HG03060 (cell line): ENCODE results near the gene MAGEB4.
"Not testable (repeated sequence)": the region's sequence is repeated elsewhere in the genome, so short reads cannot be mapped to it uniquely, and the experiment has no call there.

Experiments used
- ATAC-seq: cut with Tn5 transposase; IDR thresholded peaks from one replicate; pipeline ENCODE4 v1.9.1; 2021; ENCODE audit warnings: low read depth, moderate number of reproducible peaks; ENCODE audit not compliant: unreplicated experiment

Gene MAGEB4, protein sequence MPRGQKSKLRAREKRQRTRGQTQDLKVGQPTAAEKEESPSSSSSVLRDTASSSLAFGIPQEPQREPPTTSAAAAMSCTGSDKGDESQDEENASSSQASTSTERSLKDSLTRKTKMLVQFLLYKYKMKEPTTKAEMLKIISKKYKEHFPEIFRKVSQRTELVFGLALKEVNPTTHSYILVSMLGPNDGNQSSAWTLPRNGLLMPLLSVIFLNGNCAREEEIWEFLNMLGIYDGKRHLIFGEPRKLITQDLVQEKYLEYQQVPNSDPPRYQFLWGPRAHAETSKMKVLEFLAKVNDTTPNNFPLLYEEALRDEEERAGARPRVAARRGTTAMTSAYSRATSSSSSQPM

GRCh38 chrX:30241724-30242415, at the start of gene MAGEB4:
Gene MAGEB4, plus strand, starts transcription at chrX:30242000. Its CDS starts 136 bp downstream, at chrX:30242136.
- ATAC-seq: no peak

GRCh38 chrX:30193910-30194309, 47.9 kb upstream of the MAGEB4 start:
- not testable (repeated sequence) for ATAC-seq

GRCh38 chrX:30196322-30196721, 45.5 kb upstream of the MAGEB4 start:
- ATAC-seq: no peak

- ATAC-seq: no peak
Measured at GRCh38 chrX:30212172-30212571, 29.6 kb upstream of the MAGEB4 start.

DNA sequence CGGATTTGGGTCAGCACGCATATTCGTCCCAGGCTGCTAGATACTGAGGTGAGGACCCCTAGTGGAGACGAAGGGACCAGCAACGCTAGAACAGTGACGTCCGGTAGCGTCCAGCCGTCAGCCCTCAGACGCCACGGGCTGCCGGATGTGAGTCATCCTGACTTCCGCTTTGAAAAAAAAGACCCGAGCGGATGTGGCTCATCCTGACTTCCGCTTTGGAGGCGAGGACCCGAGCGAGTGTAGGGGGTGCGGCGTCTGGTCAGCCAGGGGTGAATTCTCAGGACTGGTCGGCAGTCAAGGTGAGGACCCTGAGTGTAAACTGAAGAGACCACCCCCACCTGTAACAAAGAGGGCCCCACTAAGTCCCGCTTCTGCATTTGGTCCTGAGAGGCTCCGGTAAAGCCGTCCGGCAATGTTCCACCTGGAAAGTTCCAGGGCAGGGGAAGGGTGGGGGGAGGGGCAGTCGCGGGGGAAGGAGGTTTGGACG, 26.4 kb upstream of the MAGEB4 start, which contains the start of gene MAGEB2:
Gene MAGEB2, plus strand, starts transcription at position 207 of the 487 bp plus-strand sequence. CDS start 3,018 bp downstream, outside the sequence.
- no peak for ATAC-seq

DNA sequence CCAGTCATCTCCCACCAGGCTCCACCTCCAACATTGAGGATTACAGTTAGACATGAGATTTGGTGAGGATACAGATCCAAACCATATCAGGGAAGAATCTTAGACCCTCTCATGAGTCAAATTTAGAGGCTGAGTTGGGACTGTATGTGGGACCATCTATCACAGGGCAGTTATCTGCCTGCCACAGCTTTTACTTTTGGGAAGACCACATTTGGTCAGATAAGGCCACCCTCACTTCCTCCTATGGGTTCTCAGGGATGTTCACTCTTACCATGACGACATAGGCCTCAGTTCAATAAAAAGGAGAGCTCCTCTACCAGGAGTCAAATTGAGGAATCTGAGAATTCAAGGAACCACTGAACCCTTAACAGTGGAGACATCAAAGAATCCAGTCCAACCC, 24.3 kb upstream of the MAGEB4 start:
- no peak for ATAC-seq

- ATAC-seq: no peak
Measured at GRCh38 chrX:30219372-30219771, 22.4 kb upstream of the MAGEB4 start.

- ATAC-seq: no peak
Measured at GRCh38 chrX:30220661-30221060, 21.1 kb upstream of the MAGEB4 start.

DNA sequence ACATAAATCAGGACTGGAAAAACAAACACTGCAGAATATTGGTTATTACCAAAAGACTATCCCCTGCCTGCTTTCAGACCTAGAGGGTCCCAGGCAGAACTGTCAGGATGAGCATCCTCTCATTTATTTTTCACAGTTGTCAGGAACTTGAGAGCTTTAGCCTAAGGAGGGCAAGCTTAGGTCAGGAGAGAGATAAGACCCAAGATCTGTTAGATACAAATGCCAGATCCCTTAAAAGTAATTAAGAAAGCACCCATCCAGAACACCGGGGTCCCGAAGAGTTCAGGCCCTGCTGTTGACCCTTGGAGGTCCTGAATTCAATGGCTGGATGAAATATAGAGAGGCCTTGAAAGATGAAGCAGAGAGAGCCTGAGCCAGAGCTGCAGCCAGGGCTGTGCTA, 17.3 kb upstream of the MAGEB4 start:
- no peak for ATAC-seq

GRCh38 chrX:30228526-30228925, 13.3 kb upstream of the MAGEB4 start:
- no peak for ATAC-seq

DNA sequence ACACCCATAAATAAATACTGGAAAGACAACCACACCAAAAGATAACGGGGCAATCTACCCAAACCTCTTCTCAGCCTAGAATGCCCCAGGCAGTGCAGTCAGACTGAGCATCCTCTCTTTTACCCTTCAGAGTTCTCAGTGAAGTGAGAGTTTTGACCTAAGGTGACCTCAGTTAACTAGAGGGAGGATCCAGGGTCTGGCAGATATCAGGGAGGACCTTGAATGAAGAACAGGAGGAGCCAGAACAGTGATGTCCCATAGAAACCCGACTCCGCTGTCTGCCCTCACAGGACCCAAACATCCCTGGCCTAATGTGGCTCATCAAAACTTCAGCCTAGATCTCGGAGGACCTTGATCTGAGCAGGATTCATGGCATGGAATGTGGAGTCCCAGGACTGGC, 11.4 kb upstream of the MAGEB4 start, which contains the start of gene MAGEB3:
Gene MAGEB3, plus strand, starts transcription at position 263 of the 400 bp plus-strand sequence. CDS start 5,268 bp downstream, outside the sequence.
- no peak for ATAC-seq

GRCh38 chrX:30246769-30247489, 5.1 kb downstream of the MAGEB4 start, which contains the start of gene MAGEB1:
Gene MAGEB1, plus strand, starts transcription at chrX:30247146. Its CDS starts 3,348 bp downstream, at chrX:30250494.
- ATAC-seq: no peak

- ATAC-seq: no peak
Measured at GRCh38 chrX:30248854-30249253, 7.1 kb downstream of the MAGEB4 start.

- no peak for ATAC-seq
Measured at GRCh38 chrX:30253257-30253656, 11.5 kb downstream of the MAGEB4 start.

DNA sequence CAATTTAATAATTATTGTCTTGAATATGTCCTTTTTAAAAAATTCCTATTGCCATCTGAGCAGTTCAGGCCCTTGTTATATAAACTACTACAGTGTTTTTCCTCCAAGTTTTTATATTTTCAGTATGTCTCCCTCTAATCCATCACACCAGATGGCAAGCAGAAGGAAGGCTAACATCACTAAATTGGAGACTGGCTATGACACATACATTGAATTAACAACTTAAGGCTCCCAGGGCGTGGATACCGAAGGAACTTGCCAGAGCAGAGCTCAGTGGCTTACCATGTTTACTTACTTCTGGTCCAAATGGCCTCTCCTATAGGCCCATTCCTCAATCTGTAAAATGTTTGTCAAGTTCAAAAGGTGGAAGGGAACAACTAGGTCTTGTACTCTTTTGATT, 18.1 kb downstream of the MAGEB4 start:
- ATAC-seq: no peak

GRCh38 chrX:30261012-30261411, 19.2 kb downstream of the MAGEB4 start:
- ATAC-seq: no peak

- no peak for ATAC-seq
Measured at GRCh38 chrX:30262763-30263162, 21.0 kb downstream of the MAGEB4 start.

GRCh38 chrX:30270639-30271038, 28.8 kb downstream of the MAGEB4 start:
- no peak for ATAC-seq

DNA sequence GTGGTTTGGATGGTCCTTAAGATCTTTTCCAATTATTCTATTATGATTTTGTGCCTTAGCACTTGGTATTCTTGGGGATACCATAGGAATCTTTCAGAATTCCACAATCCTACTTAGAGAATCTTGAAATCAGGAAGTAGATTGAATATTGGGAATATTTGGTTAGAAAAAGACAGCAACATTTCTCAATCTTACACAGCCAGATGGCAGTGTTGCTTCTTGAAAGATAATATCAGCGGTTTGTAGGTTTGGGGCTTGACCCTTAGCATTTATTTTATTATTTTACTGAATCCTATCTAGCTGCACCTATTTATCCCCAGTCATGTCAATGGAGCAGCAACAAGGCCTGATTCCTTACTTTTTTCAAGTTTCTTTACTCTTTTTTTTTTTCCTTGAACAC, 33.7 kb downstream of the MAGEB4 start:
- no peak for ATAC-seq

DNA sequence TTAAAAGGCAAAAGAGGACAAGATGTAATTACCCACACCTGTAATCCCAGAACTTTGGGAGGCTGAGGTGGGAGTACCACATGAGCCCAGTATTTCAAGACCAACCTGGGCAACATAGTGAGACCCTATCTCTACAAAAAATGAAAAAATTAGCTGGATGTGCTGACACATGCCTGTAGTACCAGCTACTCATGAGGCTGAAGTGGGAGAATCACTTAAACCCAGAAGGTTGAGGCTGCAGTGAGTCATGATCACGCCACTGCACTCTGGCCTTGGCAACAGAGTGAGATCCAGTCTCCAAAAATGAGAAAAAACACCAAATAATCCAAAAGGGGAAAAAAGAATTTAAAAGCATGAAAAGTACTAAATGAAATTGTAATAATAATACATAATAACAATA, 36.6 kb downstream of the MAGEB4 start:
- no peak for ATAC-seq

GRCh38 chrX:30280428-30280827, 38.6 kb downstream of the MAGEB4 start:
- no peak for ATAC-seq
